Omental fat pad (tissue), 4 donors: ENCODE data around the gene LMX1B. TPM values are rescaled to one million over a fixed set of nuclear protein-coding genes. Genes with fewer than 3 reads are reported as not detected.

Experiments
- ATAC-seq: fragments of 150-250 bp; one replicate; pipeline ENCODE4 v1.9.1; 2016; ENCODE audit warnings: mild to moderate bottlenecking, moderate library complexity; ENCODE audit not compliant: low FRiP score
- DNase-seq: peaks from one replicate; pipeline ENCODE4 v3.0.0-alpha.2; 2019; ENCODE audit warnings: low spot score
- total RNA-seq, 4 donors: library from RNA; depleted of rRNA; stranded (reverse); fragments of >200 nt; gene quantifications; one replicate each; pipeline ENCODE4 v1.1.0, GENCODE V29; 2016
- TF ChIP-seq, protein P1 (sequence below), 3 donors: fragments of 450-650 bp; IDR thresholded peaks; one replicate each; pipeline ENCODE4 v1.5.1; 2016 to 2017; ENCODE audit warnings: antibody characterized with exemption in 3 of 3, mild to moderate bottlenecking in 3 of 3, moderate library complexity in 2 of 3

LMX1B gene
- total RNA-seq, 4 donors from 2014 or later: 0.09 to 1.1 (median 0.31) TPM; not detected in 1

DNA sequence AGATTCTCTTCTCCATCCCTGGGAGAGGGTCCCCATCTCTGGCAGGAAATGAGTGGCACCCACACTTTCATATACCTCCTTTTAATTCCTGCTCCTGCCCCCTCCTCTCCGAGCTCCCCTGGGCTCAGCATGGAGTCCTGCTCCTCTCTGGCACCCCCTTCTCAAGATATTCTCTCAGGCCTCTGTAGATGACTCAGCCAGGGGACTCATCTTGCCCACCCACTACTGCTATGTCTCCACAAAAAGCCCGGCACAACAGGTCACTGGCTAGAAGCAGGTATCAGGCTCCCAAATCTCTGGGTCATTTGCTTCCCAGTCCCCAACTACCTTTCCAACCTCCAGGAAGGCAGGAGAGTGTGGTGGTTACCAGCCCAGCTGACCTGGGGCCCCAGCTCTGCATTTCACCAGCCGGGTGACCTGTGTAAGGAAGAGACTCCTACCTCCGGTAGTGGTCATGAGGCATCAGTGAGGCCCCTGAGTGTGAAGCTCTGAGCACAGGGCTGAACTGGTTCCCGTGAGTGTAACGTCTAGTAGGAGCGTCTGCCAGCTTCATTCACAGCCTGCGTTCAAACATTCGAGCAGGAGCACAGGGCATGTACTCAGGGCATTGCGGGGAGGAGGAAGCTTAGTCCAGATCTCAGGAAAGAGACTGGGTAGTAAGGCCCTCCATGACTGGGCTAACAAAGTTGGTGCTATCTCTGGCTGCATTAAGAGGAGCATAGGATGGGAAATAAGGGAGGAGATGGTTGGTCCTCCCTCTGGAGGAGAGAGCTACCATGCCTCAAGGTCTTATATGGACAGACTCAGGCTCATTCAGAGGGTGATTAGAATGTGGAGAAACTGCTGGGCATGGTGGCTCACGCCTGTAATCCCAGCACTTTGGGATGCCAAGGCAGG, 63.7 kb downstream of the LMX1B start:
- ATAC-seq (peak; percentile 29), DNase-seq (no peak)
- TF ChIP-seq, protein P1, sequence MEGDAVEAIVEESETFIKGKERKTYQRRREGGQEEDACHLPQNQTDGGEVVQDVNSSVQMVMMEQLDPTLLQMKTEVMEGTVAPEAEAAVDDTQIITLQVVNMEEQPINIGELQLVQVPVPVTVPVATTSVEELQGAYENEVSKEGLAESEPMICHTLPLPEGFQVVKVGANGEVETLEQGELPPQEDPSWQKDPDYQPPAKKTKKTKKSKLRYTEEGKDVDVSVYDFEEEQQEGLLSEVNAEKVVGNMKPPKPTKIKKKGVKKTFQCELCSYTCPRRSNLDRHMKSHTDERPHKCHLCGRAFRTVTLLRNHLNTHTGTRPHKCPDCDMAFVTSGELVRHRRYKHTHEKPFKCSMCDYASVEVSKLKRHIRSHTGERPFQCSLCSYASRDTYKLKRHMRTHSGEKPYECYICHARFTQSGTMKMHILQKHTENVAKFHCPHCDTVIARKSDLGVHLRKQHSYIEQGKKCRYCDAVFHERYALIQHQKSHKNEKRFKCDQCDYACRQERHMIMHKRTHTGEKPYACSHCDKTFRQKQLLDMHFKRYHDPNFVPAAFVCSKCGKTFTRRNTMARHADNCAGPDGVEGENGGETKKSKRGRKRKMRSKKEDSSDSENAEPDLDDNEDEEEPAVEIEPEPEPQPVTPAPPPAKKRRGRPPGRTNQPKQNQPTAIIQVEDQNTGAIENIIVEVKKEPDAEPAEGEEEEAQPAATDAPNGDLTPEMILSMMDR (IDR thresholded peaks at IDR 0.05): no peak

DNA sequence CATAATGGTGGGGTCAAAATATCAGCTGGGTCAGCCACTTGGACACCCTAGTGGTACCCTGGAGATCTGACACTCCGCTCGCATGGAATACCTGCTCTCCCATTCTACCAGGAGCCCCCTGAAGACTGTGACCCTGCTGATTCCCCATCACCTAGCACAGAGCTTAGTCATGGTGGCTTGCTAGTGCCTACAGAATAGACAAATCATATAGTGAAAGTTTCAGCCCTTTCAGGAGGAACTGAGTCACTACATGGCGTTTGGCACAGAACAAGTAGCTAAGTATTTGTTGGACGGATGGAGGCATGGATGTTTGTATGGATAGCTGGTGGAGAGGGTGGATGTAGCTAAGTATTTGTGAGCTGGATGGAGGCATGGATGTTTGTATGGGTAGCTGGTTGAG, 65.3 kb downstream of the LMX1B start:
- ATAC-seq: no peak
- TF ChIP-seq, protein P1 (IDR thresholded peaks at IDR 0.05): no peak
- DNase-seq: no peak

DNA sequence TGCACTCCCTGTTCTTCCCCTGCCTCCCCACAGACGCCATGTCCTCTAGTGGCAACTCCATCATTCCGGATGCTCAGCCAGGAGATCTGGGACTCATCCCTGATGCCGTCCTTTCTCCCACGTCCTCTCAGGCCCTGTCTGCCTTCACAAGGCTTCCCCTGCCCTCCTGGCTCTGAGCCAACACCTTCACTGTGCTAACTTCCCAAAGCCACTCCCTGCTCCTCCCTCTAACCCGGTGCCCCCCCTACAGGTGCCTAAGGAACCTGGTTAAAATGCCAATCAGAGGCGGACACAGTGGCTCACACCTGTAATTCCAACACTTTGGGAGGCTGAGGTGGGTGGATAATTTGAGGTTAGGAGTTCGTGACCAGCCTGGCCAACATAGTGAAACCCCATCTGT, 67.6 kb downstream of the LMX1B start:
- no peak for ATAC-seq

DNA sequence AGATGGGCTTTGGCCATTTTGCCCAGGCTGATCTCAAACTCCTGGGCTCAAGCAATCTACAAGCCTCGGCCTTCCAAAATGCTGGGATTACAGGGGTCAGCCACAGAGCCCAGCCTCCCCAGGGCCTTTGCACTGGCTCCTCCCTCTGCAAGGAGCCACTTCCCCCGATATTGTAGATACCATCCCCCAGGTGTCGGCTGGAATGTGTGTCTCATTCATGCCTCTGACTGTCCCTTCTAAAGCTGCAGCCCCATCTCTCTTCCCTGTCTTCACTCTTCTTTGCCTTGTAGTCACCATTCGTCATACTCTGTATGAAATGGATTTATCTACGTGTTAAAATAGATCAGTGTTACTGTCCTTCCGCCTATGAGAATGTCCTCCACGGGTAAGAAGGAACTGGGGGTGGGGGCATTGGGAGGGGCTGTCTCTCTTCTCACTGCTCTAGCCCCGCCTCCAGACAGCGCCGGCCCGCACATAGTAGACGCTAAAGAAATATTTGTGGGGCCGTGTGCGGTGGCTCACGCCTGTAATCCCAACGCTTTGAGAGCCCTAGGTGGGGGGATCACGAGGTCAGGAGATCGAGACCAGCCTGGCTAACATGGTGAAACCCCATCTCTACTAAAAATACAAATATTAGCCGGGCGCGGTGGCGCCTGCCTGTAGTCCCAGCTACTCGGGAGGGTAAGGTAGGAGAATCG, 68.5 kb downstream of the LMX1B start:
- ATAC-seq: no peak
- no peak for DNase-seq
- TF ChIP-seq, protein P1 (IDR thresholded peaks at IDR 0.05): no peak

More for the DNA sequence above, 67.6 kb downstream of the LMX1B start:
- TF ChIP-seq, protein P1 (IDR thresholded peaks at IDR 0.05): no peak
- no peak for DNase-seq

DNA sequence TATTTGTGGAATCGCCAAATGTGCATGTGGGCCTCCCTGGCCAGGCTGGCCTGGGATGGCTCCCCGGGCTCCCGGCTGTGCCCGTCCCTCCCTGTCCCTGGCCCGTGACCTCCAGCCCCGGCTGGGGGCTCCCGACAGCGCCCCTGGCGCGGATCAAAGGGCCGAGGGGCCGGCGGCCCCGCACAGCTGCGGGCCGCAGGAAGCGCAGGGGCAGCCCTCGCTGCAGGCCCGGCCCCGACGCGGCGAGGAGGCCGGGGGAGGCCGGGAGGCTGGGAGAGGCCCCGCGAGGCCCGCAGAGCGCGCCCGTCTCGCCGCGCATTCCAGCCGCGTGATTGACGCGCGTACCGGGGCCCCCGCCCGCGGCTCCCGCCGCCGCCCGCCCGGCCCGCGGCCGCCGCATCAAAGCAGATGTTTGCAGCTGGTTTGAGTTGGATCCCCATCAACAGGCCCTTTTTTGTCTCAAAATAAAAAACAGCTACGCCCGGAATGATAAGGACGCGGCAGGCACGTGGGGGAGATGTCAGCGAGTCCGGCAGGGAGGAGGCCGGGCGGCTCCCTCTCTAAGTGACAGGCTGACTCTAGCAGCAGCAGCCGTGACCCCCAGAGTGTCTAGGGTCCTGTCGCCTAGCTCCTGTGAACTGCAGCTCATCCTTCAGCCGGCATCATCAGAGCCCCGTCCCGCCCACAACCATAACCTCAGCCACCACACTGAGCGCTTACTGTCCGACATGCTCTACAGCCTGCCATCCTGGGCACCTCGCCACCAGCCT, 69.4 kb downstream of the LMX1B start:
- TF ChIP-seq, protein P1 (IDR thresholded peaks at IDR 0.05): no peak
- ATAC-seq (no peak), DNase-seq (no peak)

DNA sequence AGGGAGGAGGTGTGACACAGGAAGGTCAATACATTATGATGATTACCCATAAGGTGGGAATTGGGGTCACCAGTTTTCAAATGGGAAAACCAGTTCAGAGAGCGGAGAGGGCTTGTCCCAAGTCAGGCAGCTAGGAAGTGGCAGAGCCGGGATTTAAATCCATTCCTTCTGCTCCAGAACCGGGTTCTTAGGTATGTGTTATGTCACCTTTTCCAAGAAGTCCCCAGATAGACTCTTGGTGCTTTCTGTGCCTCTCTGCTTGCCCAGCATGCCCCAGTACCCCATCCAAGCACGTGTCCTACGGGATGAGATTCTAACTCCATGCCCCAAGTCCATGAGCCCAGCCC, 69.9 kb downstream of the LMX1B start:
- DNase-seq (no peak), ATAC-seq (no peak)
- TF ChIP-seq, protein P1 (IDR thresholded peaks at IDR 0.05): no peak
